Measurements from ENCODE around the gene LRIG2. TPM values are rescaled to one million over a fixed set of nuclear protein-coding genes. Genes with fewer than 3 reads are reported as not detected.

Gene LRIG2
- total RNA-seq, 1 experiment from 2014 or later, result 23.2 TPM

DNA sequence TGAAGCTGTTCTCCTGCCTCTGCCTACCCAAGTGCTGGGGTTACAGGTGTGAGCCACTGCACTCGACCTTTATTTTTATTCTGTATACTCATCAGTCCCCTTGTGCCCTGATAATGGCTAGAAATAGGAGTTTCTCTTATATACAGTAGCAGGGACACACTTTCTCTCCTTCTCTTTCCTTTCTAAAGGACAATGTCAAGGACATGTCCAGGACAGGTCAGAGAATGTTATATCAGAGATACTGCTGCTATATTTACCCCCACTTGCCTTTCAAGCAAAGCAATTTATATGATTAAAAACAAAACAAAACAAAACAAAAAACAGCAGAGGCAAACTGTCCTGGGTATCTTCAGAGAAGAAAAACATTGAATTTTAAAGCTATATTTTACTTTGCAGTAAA is 43.2 kb upstream of the LRIG2 start:
- Histone ChIP-seq H3K56ac (ENCODE audit: insufficient read length, low read depth, low read length) (no peak overlapping the region), H3K79me2 (ENCODE audit: insufficient read depth, low read length) (no peaks in the 10 kb centered on the region), H3K4ac (ENCODE audit: low read depth, low read length) (no peak overlapping the region), H4K91ac (ENCODE audit: insufficient read length, low read depth, low read length) (no peak overlapping the region), H2AK5ac (ENCODE audit: insufficient read length, low read length) (no peak overlapping the region), H3K4me2 (ENCODE audit: insufficient read depth, insufficient read length, low read length) (no peak overlapping the region), H2BK12ac (ENCODE audit: insufficient read length, low read depth, low read length) (no peak overlapping the region), H3K23ac (ENCODE audit: insufficient read length, low read depth, low read length) (no peak overlapping the region), H3K79me1 (ENCODE audit: insufficient read depth, low read depth, low read length, poor library complexity, severe bottlenecking) (no peaks in the 10 kb centered on the region), H2BK15ac (ENCODE audit: low read depth, low read length) (no peak overlapping the region), H4K8ac (replicated peaks; ENCODE audit: insufficient read length, low read depth, low read length) (no peak overlapping the region), H4K5ac (ENCODE audit: insufficient read length, low read depth, low read length) (no peak overlapping the region), H2BK120ac (ENCODE audit: low read depth, low read length, poor library complexity, severe bottlenecking) (no peak overlapping the region), H3K27me3 (ENCODE audit: insufficient read depth, low read length) (no peaks in the 10 kb centered on the region), H3K23me2 (ENCODE audit: insufficient read length, low read depth, low read length, poor library complexity, severe bottlenecking) (no peaks in the 10 kb centered on the region), H3K18ac (ENCODE audit: insufficient read length, low read depth, low read length) (no peak overlapping the region), H3K27ac (ENCODE audit: insufficient read length, low read depth, low read length) (no peak overlapping the region), H3K9me3 (ENCODE audit: control insufficient read depth, low read depth, low read length) (no peaks in the 10 kb centered on the region), H2BK20ac (ENCODE audit: low read depth, low read length, poor library complexity, severe bottlenecking) (no peak overlapping the region), H4K20me1 (ENCODE audit: control insufficient read depth, insufficient read depth, insufficient read length) (no peaks in the 10 kb centered on the region), H3K9ac (ENCODE audit: extremely low read depth, insufficient read length, low read length) (no peak overlapping the region), H3K4me1 (ENCODE audit: insufficient read depth, low read length) (peaks cover 10% of the 10 kb centered on the region; the same call in 1 of the 2 replicates), H2BK5ac (ENCODE audit: insufficient read length, low read length) (no peak overlapping the region), H3K14ac (ENCODE audit: insufficient read depth, low read length) (no peak overlapping the region), H3T11ph (ENCODE audit: low read length) (no peak overlapping the region), H2AFZ (ENCODE audit: low read length) (no peak overlapping the region)
- no CpG with 5 or more reads among the region's 1 CpG for WGBS (ENCODE audit: extremely low coverage, insufficient read length, low lambda C conversion rate)
- TF ChIP-seq, protein P1, sequence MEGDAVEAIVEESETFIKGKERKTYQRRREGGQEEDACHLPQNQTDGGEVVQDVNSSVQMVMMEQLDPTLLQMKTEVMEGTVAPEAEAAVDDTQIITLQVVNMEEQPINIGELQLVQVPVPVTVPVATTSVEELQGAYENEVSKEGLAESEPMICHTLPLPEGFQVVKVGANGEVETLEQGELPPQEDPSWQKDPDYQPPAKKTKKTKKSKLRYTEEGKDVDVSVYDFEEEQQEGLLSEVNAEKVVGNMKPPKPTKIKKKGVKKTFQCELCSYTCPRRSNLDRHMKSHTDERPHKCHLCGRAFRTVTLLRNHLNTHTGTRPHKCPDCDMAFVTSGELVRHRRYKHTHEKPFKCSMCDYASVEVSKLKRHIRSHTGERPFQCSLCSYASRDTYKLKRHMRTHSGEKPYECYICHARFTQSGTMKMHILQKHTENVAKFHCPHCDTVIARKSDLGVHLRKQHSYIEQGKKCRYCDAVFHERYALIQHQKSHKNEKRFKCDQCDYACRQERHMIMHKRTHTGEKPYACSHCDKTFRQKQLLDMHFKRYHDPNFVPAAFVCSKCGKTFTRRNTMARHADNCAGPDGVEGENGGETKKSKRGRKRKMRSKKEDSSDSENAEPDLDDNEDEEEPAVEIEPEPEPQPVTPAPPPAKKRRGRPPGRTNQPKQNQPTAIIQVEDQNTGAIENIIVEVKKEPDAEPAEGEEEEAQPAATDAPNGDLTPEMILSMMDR (conservative IDR thresholded peaks at IDR 0.05), result no peak
- Mint-ChIP-seq H3K27ac (no peak overlapping the region; a peak in 1 of 7 replicates), H3K36me3 (ENCODE audit: insufficient read depth in 1 of 3, low read depth in 3 of 3) (no peaks in the 10 kb centered on the region), H3K9me3 (no peaks in the 10 kb centered on the region), H3K4me1 (peaks cover 47 to 52% of the 10 kb centered on the region in 2 experiments), H3K4me3 (no peak overlapping the region), H3K27me3 (ENCODE audit: low read depth) (no peaks in the 10 kb centered on the region)
- DNase-seq, result no peak
